OCI-LY7 (cell line): Measurements from ENCODE around the gene CTNNA3. TPM values are rescaled to one million over a fixed set of nuclear protein-coding genes. Genes with fewer than 3 reads are reported as not detected.

Experiments
- BruUV-seq: library from RNA; stranded (reverse); fragments of 400-500 nt; replicated peaks from 2 replicates; lab custom pipeline; 2021; lab: Mats Ljungman, UMichigan
- CTCF ChIA-PET: fragments of 300-600 bp; sonication (Branson Sonifier 250); formaldehyde crosslinking; loops from one replicate; lab custom pipeline; 2022; ENCODE audit warnings: antibody characterized with exemption; ENCODE audit not compliant: unreplicated experiment; lab: Charles Lee
- POLR2A ChIA-PET: fragments of 300-600 bp; sonication (Branson Sonifier 250); formaldehyde crosslinking; loops from one replicate; lab custom pipeline; 2022; ENCODE audit warnings: antibody characterized with exemption; lab: Charles Lee
- DNase-seq: peaks from one replicate; pipeline ENCODE4 v3.0.0-alpha.2; 2015; ENCODE audit warnings: low spot score
- H2AFZ ChIP-seq: fragments of 200-600 bp; sonication (generic), shearing (Covaris generic); 2 replicates; pipeline ENCODE4 v1.6.1; 2014; ENCODE audit warnings: mild to moderate bottlenecking, antibody characterized with exemption, low read length, moderate library complexity
- H3K27ac ChIP-seq: fragments of 200-600 bp; sonication (generic); 2 replicates; pipeline ENCODE4 v1.5.1; 2014; ENCODE audit warnings: mixed run types, low read depth, mild to moderate bottlenecking, moderate library complexity, low read length, inconsistent platforms; ENCODE audit not compliant: poor library complexity, severe bottlenecking
- H3K36me3 ChIP-seq: fragments of 200-600 bp; sonication (generic); 2 replicates; pipeline ENCODE4 v1.6.1; 2014; ENCODE audit warnings: mild to moderate bottlenecking, antibody characterized with exemption, low read length, moderate library complexity, mixed read lengths; ENCODE audit not compliant: insufficient read depth
- H3K4me1 ChIP-seq: fragments of 200-600 bp; sonication (generic); 2 replicates; pipeline ENCODE4 v1.5.1; 2014; ENCODE audit warnings: mild to moderate bottlenecking, low read length; ENCODE audit not compliant: insufficient read depth, poor library complexity, severe bottlenecking
- H3K4me2 ChIP-seq: fragments of 200-600 bp; sonication (generic); 2 replicates; pipeline ENCODE4 v1.6.1; 2014; ENCODE audit warnings: mild to moderate bottlenecking, low read length
- H3K4me3 ChIP-seq: fragments of 200-600 bp; sonication (generic); 2 replicates; pipeline ENCODE4 v1.5.1; 2014; ENCODE audit warnings: mild to moderate bottlenecking, low read depth, low read length; ENCODE audit not compliant: poor library complexity, severe bottlenecking
- H3K79me2 ChIP-seq: fragments of 200-600 bp; sonication (generic); 2 replicates; pipeline ENCODE4 v1.6.1; 2016; ENCODE audit warnings: low read depth, mild to moderate bottlenecking, low read length, moderate library complexity, mixed read lengths; ENCODE audit not compliant: insufficient read depth
- H3K9me2 ChIP-seq: fragments of 200-600 bp; sonication (generic); 2 replicates; pipeline ENCODE4 v1.6.1; 2016; ENCODE audit warnings: mild to moderate bottlenecking, low read length, mixed read lengths; ENCODE audit not compliant: insufficient read depth
- H3K9me3 ChIP-seq: fragments of 200-600 bp; sonication (generic); 2 replicates; pipeline ENCODE4 v1.6.1; 2014; ENCODE audit warnings: mild to moderate bottlenecking, mixed run types, low read length, mixed read lengths
- H4K20me1 ChIP-seq: fragments of 200-600 bp; sonication (generic); 2 replicates; pipeline ENCODE4 v1.6.1; 2014; ENCODE audit warnings: mild to moderate bottlenecking, antibody characterized with exemption, low read length, moderate library complexity, mixed read lengths; ENCODE audit not compliant: insufficient read depth
- CTCF ChIP-seq: fragments of 200-600 bp; sonication (generic); conservative IDR thresholded peaks from 2 replicates; pipeline ENCODE4 v1.5.1; 2014; ENCODE audit warnings: mild to moderate bottlenecking, antibody characterized with exemption, low read length, moderate library complexity, mixed read lengths
- EZH2phosphoT487 ChIP-seq: fragments of 200-600 bp; sonication (generic); IDR thresholded peaks from 2 replicates; pipeline ENCODE4 v1.6.1; 2018; ENCODE audit warnings: low read depth, borderline replicate concordance, mild to moderate bottlenecking, mixed run types, antibody characterized with exemption, low read length, moderate library complexity, mixed read lengths
- intact Hi-C: fragments of 100-400 bp; cut with micrococcal nuclease; formaldehyde crosslinking; loops from one replicate; pipeline ENCODE4 v1.10.0; 2022; ENCODE audit not compliant: unreplicated experiment
- total RNA-seq, 2 experiments: library from RNA; depleted of rRNA in 1 of 2; stranded (reverse); fragments of >200 nt in 1 of 2; shearing (Covaris generic) in 1 of 2; gene quantifications; 2 replicates each; pipeline ENCODE4 v1.2.3, GENCODE V29; 2014 to 2022

CTNNA3 gene
- total RNA-seq, 2 experiments from 2014 or later, result not detected

GRCh38 chr10:66982792-66983474 is 713.1 kb downstream of the CTNNA3 start:
- Histone ChIP-seq H3K4me1 (no peaks in the 10 kb centered on the region), H2AFZ (no peak overlapping the region), H3K4me3 (no peak overlapping the region), H3K27ac (no peak overlapping the region), H3K79me2 (no peaks in the 10 kb centered on the region), H4K20me1 (no peaks in the 10 kb centered on the region), H3K4me2 (no peak overlapping the region), H3K36me3 (no peaks in the 10 kb centered on the region), H3K9me2 (no peaks in the 10 kb centered on the region), H3K9me3 (no peaks in the 10 kb centered on the region)
- TF ChIP-seq CTCF (no peak), EZH2phosphoT487 (no peak)
- ChIA-PET POLR2A (interaction anchor here (0.9 kb wide), 1 partner anchor 11 kb away, joined by 3 read pairs; no protein-coding TSS in a partner anchor), CTCF (no interaction called here)
- intact Hi-C loops, result no loop called here
- DNase-seq, result no peak
- no TSS peak for BruUV-seq

GRCh38 chr10:66982053-66982420 is 714.0 kb downstream of the CTNNA3 start:
- no peak overlapping the region for H3K4me2 ChIP-seq
- intact Hi-C loops, result no loop called here
- no TSS peak for BruUV-seq

More at GRCh38 chr10:66982053-66982420, 714.0 kb downstream of the CTNNA3 start:
- H4K20me1 ChIP-seq, result no peaks in the 10 kb centered on the region
- H3K9me2 ChIP-seq, result no peaks in the 10 kb centered on the region
- TF ChIP-seq EZH2phosphoT487, result no peak
- TF ChIP-seq CTCF, result no peak
- CTCF ChIA-PET, result no interaction called here
- no peak overlapping the region for H3K27ac ChIP-seq
- H2AFZ ChIP-seq, result no peak overlapping the region
- POLR2A ChIA-PET, result no interaction called here
- no peak for DNase-seq
- no peaks in the 10 kb centered on the region for H3K79me2 ChIP-seq
- H3K4me1 ChIP-seq, result no peaks in the 10 kb centered on the region
- no peaks in the 10 kb centered on the region for H3K9me3 ChIP-seq
- H3K4me3 ChIP-seq, result no peak overlapping the region
- no peaks in the 10 kb centered on the region for H3K36me3 ChIP-seq
